Neural cell (in vitro differentiated cells): Measurements from ENCODE around the gene UGT1A3. TPM values are rescaled to one million over a fixed set of nuclear protein-coding genes. Genes with fewer than 3 reads are reported as not detected.

Experiments
- H2AFZ ChIP-seq: fragments of 200-600, 300-800 bp; sonication (generic), shearing (Covaris generic); 2 replicates; pipeline ENCODE4 v1.6.0; 2014; ENCODE audit warnings: low read depth, mild to moderate bottlenecking, antibody characterized with exemption, low read length, moderate library complexity
- H3F3A ChIP-seq: fragments of 200-600 bp; shearing (Covaris generic); 2 replicates; pipeline ENCODE4 v1.6.1; 2016; ENCODE audit warnings: mild to moderate bottlenecking, moderate library complexity, mixed read lengths, antibody characterized with exemption, low read length; ENCODE audit not compliant: insufficient read depth, poor library complexity, severe bottlenecking
- H3K27ac ChIP-seq: fragments of 200-600, 300-800 bp; sonication (generic), shearing (Covaris generic); 2 replicates; pipeline ENCODE4 v1.5.1; 2014; ENCODE audit warnings: mild to moderate bottlenecking, low read length, moderate library complexity
- H3K27me3 ChIP-seq: fragments of 300-800, 200-600 bp; sonication (generic), shearing (Covaris generic); 2 replicates; pipeline ENCODE4 v1.6.0; 2014; ENCODE audit warnings: mild to moderate bottlenecking, low read depth, low read length, moderate library complexity; ENCODE audit not compliant: insufficient read depth
- H3K36me3 ChIP-seq: fragments of 300-800, 200-600 bp; sonication (generic), shearing (Covaris generic); 2 replicates; pipeline ENCODE4 v1.5.1; 2014; ENCODE audit warnings: mild to moderate bottlenecking, antibody characterized with exemption, low read length, moderate library complexity; ENCODE audit not compliant: insufficient read depth
- H3K4me2 ChIP-seq: fragments of 300-800, 200-600 bp; sonication (generic), shearing (Covaris generic); 2 replicates; pipeline ENCODE4 v1.6.0; 2014; ENCODE audit warnings: mild to moderate bottlenecking, low read length
- H3K4me3 ChIP-seq: fragments of 300-800, 200-600 bp; sonication (generic), shearing (Covaris generic); 2 replicates; pipeline ENCODE4 v1.5.1; 2014; ENCODE audit warnings: mild to moderate bottlenecking, low read length, moderate library complexity
- H3K79me2 ChIP-seq: fragments of 200-600 bp; shearing (Covaris generic); replicated peaks from 2 replicates; pipeline ENCODE4 v1.6.0; 2014; ENCODE audit warnings: mild to moderate bottlenecking, low read length, moderate library complexity; ENCODE audit not compliant: insufficient read depth
- H3K9ac ChIP-seq: fragments of 300-800, 200-600 bp; sonication (generic), shearing (Covaris generic); 2 replicates; pipeline ENCODE4 v1.6.1; 2016; ENCODE audit warnings: mild to moderate bottlenecking, low read length, mixed read lengths
- H3K9me2 ChIP-seq: fragments of 200-600 bp; shearing (Covaris generic); 2 replicates; pipeline ENCODE4 v1.6.1; 2016; ENCODE audit warnings: mild to moderate bottlenecking, low read length, mixed read lengths; ENCODE audit not compliant: insufficient read depth
- H3K9me3 ChIP-seq: fragments of 200-600, 300-800 bp; sonication (generic), shearing (Covaris generic); 2 replicates; pipeline ENCODE4 v1.6.1; 2016; ENCODE audit warnings: mild to moderate bottlenecking, mixed run types, low read length, moderate library complexity, mixed read lengths
- H4K20me1 ChIP-seq: fragments of 200-600 bp; shearing (Covaris generic); 2 replicates; pipeline ENCODE4 v1.6.1; 2016; ENCODE audit warnings: mild to moderate bottlenecking, mixed run types; ENCODE audit not compliant: insufficient read depth
- EP300 ChIP-seq: fragments of 450-650 bp; conservative IDR thresholded peaks from 2 replicates; pipeline ENCODE4 v1.6.1; 2014; ENCODE audit warnings: antibody characterized with exemption, mild to moderate bottlenecking, moderate library complexity; ENCODE audit not compliant: poor library complexity, severe bottlenecking
- EZH2 ChIP-seq: fragments of 200-600, 300-800 bp; shearing (Covaris generic), sonication (generic); IDR thresholded peaks from 2 replicates; pipeline ENCODE4 v1.6.1; 2014; ENCODE audit warnings: antibody characterized with exemption, low read length, borderline replicate concordance, mild to moderate bottlenecking; ENCODE audit not compliant: insufficient read depth, poor library complexity, severe bottlenecking
- MXI1 ChIP-seq: fragments of 450-650 bp; conservative IDR thresholded peaks from 2 replicates; pipeline ENCODE4 v1.6.1; 2014; ENCODE audit warnings: antibody characterized with exemption, mild to moderate bottlenecking; ENCODE audit not compliant: poor library complexity, severe bottlenecking
- POLR2AphosphoS5 ChIP-seq: IDR thresholded peaks from 2 replicates; pipeline ENCODE4 v1.6.1; 2012
- RAD21 ChIP-seq: fragments of 450-650 bp; conservative IDR thresholded peaks from 2 replicates; pipeline ENCODE4 v1.6.1; 2014; ENCODE audit warnings: antibody characterized with exemption, mild to moderate bottlenecking, moderate library complexity
- REST ChIP-seq: IDR thresholded peaks from 2 replicates; pipeline ENCODE4 v1.6.1; 2012; ENCODE audit warnings: borderline replicate concordance
- SMC3 ChIP-seq: fragments of 450-650 bp; conservative IDR thresholded peaks from 2 replicates; pipeline ENCODE4 v1.6.1; 2014; ENCODE audit warnings: antibody characterized with exemption, mild to moderate bottlenecking, moderate library complexity; ENCODE audit not compliant: poor library complexity
- TAF1 ChIP-seq: IDR thresholded peaks from 2 replicates; pipeline ENCODE4 v1.6.1; 2012; ENCODE audit warnings: low read depth
- polyA plus RNA-seq: library from polyadenylated mRNA; depleted of rRNA; stranded (reverse); fragments of >200 nt; gene quantifications from 2 replicates; pipeline ENCODE4 v1.2.3, GENCODE V29; 2014
- TF ChIP-seq, protein P1 (sequence below): fragments of 450-650 bp; IDR thresholded peaks from 2 replicates; pipeline ENCODE4 v1.5.1; 2014; ENCODE audit warnings: antibody characterized with exemption, mild to moderate bottlenecking, moderate library complexity; ENCODE audit not compliant: poor library complexity, severe bottlenecking

The UGT1A3 gene
- polyA plus RNA-seq, 1 donor from 2014 or later = not detected

DNA sequence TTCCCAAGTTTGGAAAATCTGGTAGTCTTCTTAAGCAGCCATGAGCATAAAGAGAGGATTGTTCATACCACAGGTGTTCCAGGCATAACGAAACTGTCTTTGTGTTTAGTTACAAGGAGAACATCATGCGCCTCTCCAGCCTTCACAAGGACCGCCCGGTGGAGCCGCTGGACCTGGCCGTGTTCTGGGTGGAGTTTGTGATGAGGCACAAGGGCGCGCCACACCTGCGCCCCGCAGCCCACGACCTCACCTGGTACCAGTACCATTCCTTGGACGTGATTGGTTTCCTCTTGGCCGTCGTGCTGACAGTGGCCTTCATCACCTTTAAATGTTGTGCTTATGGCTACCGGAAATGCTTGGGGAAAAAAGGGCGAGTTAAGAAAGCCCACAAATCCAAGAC, 43.3 kb downstream of the UGT1A3 start:
- H3K4me3 ChIP-seq = no peak overlapping the region
- H2AFZ ChIP-seq = no peak overlapping the region
- H3K36me3 ChIP-seq = no peaks in the 10 kb centered on the region
- H3K9ac ChIP-seq = no peak overlapping the region
- no peak overlapping the region for H3K4me2 ChIP-seq
- no peaks in the 10 kb centered on the region for H3F3A ChIP-seq
- no peaks in the 10 kb centered on the region for H3K79me2 ChIP-seq
- no peak overlapping the region for H3K27ac ChIP-seq
- H3K9me3 ChIP-seq = peaks cover 3% of the 10 kb centered on the region
- H3K27me3 ChIP-seq = no peaks in the 10 kb centered on the region
- no peaks in the 10 kb centered on the region for H4K20me1 ChIP-seq
- TF ChIP-seq SMC3 = no peak
- TF ChIP-seq REST = no peak
- TF ChIP-seq EZH2 = no peak
- TF ChIP-seq MXI1 = no peak
- TF ChIP-seq POLR2AphosphoS5 = no peak
- TF ChIP-seq, protein P1, sequence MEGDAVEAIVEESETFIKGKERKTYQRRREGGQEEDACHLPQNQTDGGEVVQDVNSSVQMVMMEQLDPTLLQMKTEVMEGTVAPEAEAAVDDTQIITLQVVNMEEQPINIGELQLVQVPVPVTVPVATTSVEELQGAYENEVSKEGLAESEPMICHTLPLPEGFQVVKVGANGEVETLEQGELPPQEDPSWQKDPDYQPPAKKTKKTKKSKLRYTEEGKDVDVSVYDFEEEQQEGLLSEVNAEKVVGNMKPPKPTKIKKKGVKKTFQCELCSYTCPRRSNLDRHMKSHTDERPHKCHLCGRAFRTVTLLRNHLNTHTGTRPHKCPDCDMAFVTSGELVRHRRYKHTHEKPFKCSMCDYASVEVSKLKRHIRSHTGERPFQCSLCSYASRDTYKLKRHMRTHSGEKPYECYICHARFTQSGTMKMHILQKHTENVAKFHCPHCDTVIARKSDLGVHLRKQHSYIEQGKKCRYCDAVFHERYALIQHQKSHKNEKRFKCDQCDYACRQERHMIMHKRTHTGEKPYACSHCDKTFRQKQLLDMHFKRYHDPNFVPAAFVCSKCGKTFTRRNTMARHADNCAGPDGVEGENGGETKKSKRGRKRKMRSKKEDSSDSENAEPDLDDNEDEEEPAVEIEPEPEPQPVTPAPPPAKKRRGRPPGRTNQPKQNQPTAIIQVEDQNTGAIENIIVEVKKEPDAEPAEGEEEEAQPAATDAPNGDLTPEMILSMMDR = no peak
- no peaks in the 10 kb centered on the region for H3K9me2 ChIP-seq

GRCh38 chr2:233772583-233772982, 43.7 kb downstream of the UGT1A3 start:
- Histone ChIP-seq H3K79me2 (no peaks in the 10 kb centered on the region), H3K9ac (no peak overlapping the region), H2AFZ (no peak overlapping the region), H3K9me2 (no peaks in the 10 kb centered on the region), H3K4me3 (no peak overlapping the region), H3K4me2 (no peak overlapping the region), H3K27me3 (no peaks in the 10 kb centered on the region), H3K27ac (no peak overlapping the region), H3K36me3 (no peaks in the 10 kb centered on the region), H3K9me3 (peaks cover 3% of the 10 kb centered on the region), H4K20me1 (no peaks in the 10 kb centered on the region), H3F3A (no peaks in the 10 kb centered on the region)
- no peak for TF ChIP-seq TAF1
- no peak for TF ChIP-seq REST
- TF ChIP-seq RAD21 = no peak
- TF ChIP-seq SMC3 = no peak
- no peak for TF ChIP-seq MXI1
- TF ChIP-seq EZH2 = no peak
- TF ChIP-seq POLR2AphosphoS5 = no peak
- TF ChIP-seq, protein P1 = no peak
- TF ChIP-seq EP300 = no peak
